NCI-H146 treated with DMSO at 0.1 percent for 48 hours (cell line): ENCODE data around the gene FAM53C.

Source experiments
- DNase-seq: peaks from one replicate; lab custom pipeline; 2025; ENCODE audit not compliant: unreplicated experiment; lab: John Stamatoyannopoulos, UW

The FAM53C gene

GRCh38 chr5:138350563-138350890 is 12.5 kb downstream of the FAM53C start:
- DNase-seq, result no peak

GRCh38 chr5:138351056-138351455 is 13.0 kb downstream of the FAM53C start:
- no peak for DNase-seq

GRCh38 chr5:138351517-138351916 is 13.5 kb downstream of the FAM53C start:
- no peak for DNase-seq

GRCh38 chr5:138352071-138352721 is 14.1 kb downstream of the FAM53C start, which contains the start of gene KDM3B:
Gene KDM3B (plus strand): TSS chr5:138352685. CDS start chr5:138352796, 111 bp downstream.
- DNase-seq, result peak; percentile 39

GRCh38 chr5:138352722-138353559 is 14.9 kb downstream of the FAM53C start:
- peak; percentile 4 for DNase-seq

GRCh38 chr5:138353560-138354080 is 15.6 kb downstream of the FAM53C start:
- DNase-seq, result no peak

- no peak for DNase-seq
These were observed 16.3 kb downstream of the FAM53C start for GRCh38 chr5:138354387-138354786.

GRCh38 chr5:138354926-138355378 is 16.9 kb downstream of the FAM53C start:
- no peak for DNase-seq

GRCh38 chr5:138359621-138360020 is 21.6 kb downstream of the FAM53C start:
- no peak for DNase-seq

- no peak for DNase-seq
These were observed 22.9 kb downstream of the FAM53C start for GRCh38 chr5:138360941-138361452.

- DNase-seq, result no peak
These were observed 26.5 kb downstream of the FAM53C start for GRCh38 chr5:138364576-138364975.

- DNase-seq, result no peak
These were observed 28.7 kb downstream of the FAM53C start for GRCh38 chr5:138366632-138367382.

- DNase-seq, result no peak
These were observed 31.2 kb downstream of the FAM53C start for GRCh38 chr5:138369261-138369660.

GRCh38 chr5:138369706-138370105 is 31.6 kb downstream of the FAM53C start:
- no peak for DNase-seq

- no peak for DNase-seq
These were observed 32.5 kb downstream of the FAM53C start for GRCh38 chr5:138370537-138370936.

- no peak for DNase-seq
These were observed 33.4 kb downstream of the FAM53C start for GRCh38 chr5:138371454-138371853.

- DNase-seq, result no peak
These were observed 34.2 kb downstream of the FAM53C start for GRCh38 chr5:138372225-138372624.

- DNase-seq, result no peak
These were observed 34.6 kb downstream of the FAM53C start for GRCh38 chr5:138372653-138373052.

- no peak for DNase-seq
These were observed 44.3 kb downstream of the FAM53C start for GRCh38 chr5:138382347-138382746.

- no peak for DNase-seq
These were observed 47.6 kb downstream of the FAM53C start for GRCh38 chr5:138385660-138386059.

GRCh38 chr5:138386290-138386689 is 48.2 kb downstream of the FAM53C start:
- no peak for DNase-seq
